WTC11 (cell line): ENCODE measurements around the gene PTPRK. TPM values are rescaled to one million over a fixed set of nuclear protein-coding genes. Genes with fewer than 3 reads are reported as not detected.

Experiments
- ATAC-seq: fragments of 200-7000 bp; cut with Tn5 transposase; 2 replicates; pipeline ENCODE4 v1.10.0; 2021; ENCODE audit warnings: mild to moderate bottlenecking, moderate library complexity
- CTCF ChIA-PET: fragments of 300-600 bp; sonication (Branson Sonifier 250); formaldehyde crosslinking; loops from one replicate; lab custom pipeline; 2021; ENCODE audit warnings: antibody characterized with exemption; lab: Charles Lee
- POLR2A ChIA-PET: fragments of 350-600 bp; sonication (Branson Sonifier 250); formaldehyde crosslinking; loops from one replicate; lab custom pipeline; 2021; ENCODE audit warnings: antibody characterized with exemption; lab: Charles Lee
- DNase-seq: peaks from one replicate; pipeline ENCODE4 v3.0.0; 2021; ENCODE audit warnings: low spot score
- H3K27ac Mint-ChIP-seq: 2 replicates; pipeline ENCODE4 v1.8.0; 2021; ENCODE audit warnings: mixed read lengths
- H3K27me3 Mint-ChIP-seq: 2 replicates; pipeline ENCODE4 v1.8.0; 2021; ENCODE audit warnings: low read depth, mild to moderate bottlenecking, moderate library complexity, mixed read lengths
- H3K36me3 Mint-ChIP-seq: 2 replicates; pipeline ENCODE4 v1.8.0; 2021; ENCODE audit warnings: mixed read lengths
- H3K4me1 Mint-ChIP-seq: 2 replicates; pipeline ENCODE4 v1.8.0; 2022; ENCODE audit warnings: mixed read lengths
- H3K4me3 Mint-ChIP-seq: 2 replicates; pipeline ENCODE4 v1.8.0; 2021; ENCODE audit warnings: mild to moderate bottlenecking, moderate library complexity, mixed read lengths
- H3K9me3 Mint-ChIP-seq: 2 replicates; pipeline ENCODE4 v1.8.0; 2021; ENCODE audit warnings: mixed read lengths
- ARID4B ChIP-seq: sonication (generic); formaldehyde crosslinking; IDR thresholded peaks from 2 replicates; pipeline ENCODE4 v1.8.0; 2023; ENCODE audit warnings: missing genetic modification reagents, mild to moderate bottlenecking, borderline replicate concordance
- CREB1 ChIP-seq: sonication (generic); formaldehyde crosslinking; IDR thresholded peaks from 2 replicates; pipeline ENCODE4 v1.8.0; 2023; ENCODE audit warnings: mild to moderate bottlenecking, missing genetic modification reagents
- JUN ChIP-seq: sonication (generic); formaldehyde crosslinking; IDR thresholded peaks from 2 replicates; pipeline ENCODE4 v1.8.0; 2023; ENCODE audit warnings: mild to moderate bottlenecking, missing genetic modification reagents
- MAX ChIP-seq: sonication (generic); formaldehyde crosslinking; IDR thresholded peaks from 2 replicates; pipeline ENCODE4 v1.8.0; 2022; ENCODE audit warnings: mild to moderate bottlenecking, missing genetic modification reagents
- NR1H2 ChIP-seq: sonication (generic); formaldehyde crosslinking; IDR thresholded peaks from 2 replicates; pipeline ENCODE4 v1.9.0; 2021; ENCODE audit warnings: mild to moderate bottlenecking, moderate library complexity, missing genetic modification reagents
- NR2C2 ChIP-seq: sonication (generic); formaldehyde crosslinking; IDR thresholded peaks from 2 replicates; pipeline ENCODE4 v1.8.0; 2022; ENCODE audit warnings: mild to moderate bottlenecking, missing genetic modification reagents
- NR3C1 ChIP-seq: sonication (generic); formaldehyde crosslinking; conservative IDR thresholded peaks from 2 replicates; pipeline ENCODE4 v1.8.1; 2023; ENCODE audit warnings: low read depth, mild to moderate bottlenecking, missing genetic modification reagents
- PRDM15 ChIP-seq: sonication (generic); formaldehyde crosslinking; IDR thresholded peaks from 2 replicates; pipeline ENCODE4 v1.8.0; 2022; ENCODE audit warnings: missing genetic modification reagents
- PREB ChIP-seq: sonication (generic); formaldehyde crosslinking; IDR thresholded peaks from 2 replicates; pipeline ENCODE4 v1.8.1; 2022; ENCODE audit warnings: mild to moderate bottlenecking, missing genetic modification reagents, moderate library complexity, borderline replicate concordance
- RORB ChIP-seq: fragments of 250-450 bp; sonication (Bioruptor Pico); IDR thresholded peaks from 2 replicates; pipeline ENCODE4 v1.9.0; 2021; ENCODE audit warnings: mild to moderate bottlenecking
- SMAD4 ChIP-seq: sonication (generic); formaldehyde crosslinking; IDR thresholded peaks from 2 replicates; pipeline ENCODE4 v1.8.0; 2022; ENCODE audit warnings: mild to moderate bottlenecking, missing genetic modification reagents
- SP1 ChIP-seq: sonication (generic); formaldehyde crosslinking; conservative IDR thresholded peaks from 2 replicates; pipeline ENCODE4 v1.8.1; 2022; ENCODE audit warnings: missing genetic modification reagents
- TCF7 ChIP-seq: sonication (generic); formaldehyde crosslinking; IDR thresholded peaks from 2 replicates; pipeline ENCODE4 v1.8.0; 2022; ENCODE audit warnings: mild to moderate bottlenecking, low read depth, missing genetic modification reagents, moderate library complexity
- ZNF121 ChIP-seq: sonication (generic); formaldehyde crosslinking; IDR thresholded peaks from 2 replicates; pipeline ENCODE4 v1.8.0; 2023; ENCODE audit warnings: missing genetic modification reagents
- ZNF138 ChIP-seq: sonication (generic); formaldehyde crosslinking; conservative IDR thresholded peaks from 2 replicates; pipeline ENCODE4 v1.8.1; 2022; ENCODE audit warnings: mild to moderate bottlenecking, moderate library complexity, missing genetic modification reagents
- ZNF281 ChIP-seq: sonication (generic); formaldehyde crosslinking; IDR thresholded peaks from 2 replicates; pipeline ENCODE4 v1.8.0; 2023; ENCODE audit warnings: mild to moderate bottlenecking, missing genetic modification reagents
- ZNF317 ChIP-seq: sonication (generic); formaldehyde crosslinking; IDR thresholded peaks from 2 replicates; pipeline ENCODE4 v1.8.1; 2023; ENCODE audit warnings: low read depth, mild to moderate bottlenecking, moderate library complexity, missing genetic modification reagents, borderline replicate concordance
- ZNF425 ChIP-seq: fragments of 250-450 bp; sonication (Bioruptor Pico); conservative IDR thresholded peaks from 2 replicates; pipeline ENCODE4 v1.9.0; 2021; ENCODE audit warnings: mild to moderate bottlenecking
- total RNA-seq: library from RNA; stranded (reverse); gene quantifications from 3 replicates; pipeline ENCODE4 v1.2.3, GENCODE V29; 2021

PTPRK gene
- total RNA-seq, 1 experiment from 2014 or later: 44.8 TPM

GRCh38 chr6:128076843-128077242 is 443.6 kb downstream of the PTPRK start:
- no peak overlapping the region for H3K27ac Mint-ChIP-seq
- H3K27me3 Mint-ChIP-seq: no peaks in the 10 kb centered on the region
- ATAC-seq (no peak), DNase-seq (no peak)
- peaks cover 3% of the 10 kb centered on the region for H3K4me1 Mint-ChIP-seq
- no peaks in the 10 kb centered on the region for H3K36me3 Mint-ChIP-seq
- ChIA-PET POLR2A (no interaction called here), CTCF (no interaction called here)
- no peak for TF ChIP-seq ZNF425 (CRISPR knock-in tag)
- TF ChIP-seq RORB (CRISPR knock-in tag): no peak
- no peak for TF ChIP-seq NR3C1
- H3K9me3 Mint-ChIP-seq: no peaks in the 10 kb centered on the region
- H3K4me3 Mint-ChIP-seq: no peak overlapping the region

GRCh38 chr6:128074567-128074966 is 445.8 kb downstream of the PTPRK start:
- no peaks in the 10 kb centered on the region for H3K27me3 Mint-ChIP-seq
- H3K4me1 Mint-ChIP-seq: peaks cover 3% of the 10 kb centered on the region
- no peak for ATAC-seq
- no peaks in the 10 kb centered on the region for H3K36me3 Mint-ChIP-seq
- CTCF ChIA-PET: no interaction called here
- H3K27ac Mint-ChIP-seq: no peak overlapping the region
- POLR2A ChIA-PET: no interaction called here
- H3K4me3 Mint-ChIP-seq: no peak overlapping the region
- TF ChIP-seq JUN (CRISPR knock-in tag) (no peak), NR1H2 (CRISPR knock-in tag) (no peak), TCF7 (CRISPR knock-in tag) (no peak), ZNF121 (CRISPR knock-in tag) (no peak), ZNF138 (no peak), ZNF317 (no peak), ZNF281 (no peak), ARID4B (no peak), SMAD4 (CRISPR knock-in tag) (no peak), NR2C2 (no peak), PREB (CRISPR knock-in tag) (no peak), PRDM15 (CRISPR knock-in tag) (no peak), SP1 (CRISPR knock-in tag) (no peak), CREB1 (no peak), MAX (CRISPR knock-in tag) (no peak)
- no peak for DNase-seq
- no peaks in the 10 kb centered on the region for H3K9me3 Mint-ChIP-seq
